ENCODE data around the gene SEC22A.

Gene SEC22A

DNA sequence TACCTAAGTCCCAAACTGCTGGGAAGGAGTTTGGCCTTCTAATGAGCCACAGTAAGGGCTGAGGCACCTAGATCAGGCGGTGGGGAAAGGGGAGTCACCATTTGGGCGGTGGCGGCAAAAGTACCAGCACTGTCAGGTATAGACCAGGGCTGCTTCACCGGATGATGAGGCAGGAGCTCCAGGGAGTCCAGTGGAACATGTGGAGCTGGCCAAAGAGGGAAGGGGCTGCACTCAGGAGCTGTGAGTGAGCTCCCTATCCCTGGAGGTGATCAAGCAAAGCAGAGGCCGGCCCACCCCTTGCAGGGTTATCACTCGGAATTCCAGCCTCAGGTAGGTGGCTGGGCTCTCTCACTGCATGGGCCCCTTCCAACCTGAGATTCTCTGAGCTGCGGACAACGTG lies 108.4 kb downstream of the SEC22A start:
- DNase-seq = no peak

DNA sequence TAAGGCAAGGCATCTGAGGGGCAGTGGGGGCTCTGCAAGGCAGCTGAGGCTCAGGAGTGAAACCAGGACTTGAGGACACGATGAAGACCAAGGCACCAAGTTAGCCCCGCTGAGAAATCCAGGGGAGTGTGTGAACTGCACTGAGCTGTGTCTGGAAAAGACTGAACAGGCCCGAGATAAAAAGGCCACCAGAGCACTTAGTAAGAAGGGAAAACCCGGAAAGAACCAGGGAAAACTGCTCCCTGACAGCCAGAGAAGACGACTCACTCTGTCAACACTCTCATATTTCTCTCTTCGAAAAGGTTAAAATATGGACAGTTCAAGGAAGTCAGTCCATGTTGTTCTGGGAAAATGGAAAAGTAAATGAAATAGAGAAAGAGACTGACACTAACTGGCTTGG lies 109.0 kb downstream of the SEC22A start:
- no peak for DNase-seq

DNA sequence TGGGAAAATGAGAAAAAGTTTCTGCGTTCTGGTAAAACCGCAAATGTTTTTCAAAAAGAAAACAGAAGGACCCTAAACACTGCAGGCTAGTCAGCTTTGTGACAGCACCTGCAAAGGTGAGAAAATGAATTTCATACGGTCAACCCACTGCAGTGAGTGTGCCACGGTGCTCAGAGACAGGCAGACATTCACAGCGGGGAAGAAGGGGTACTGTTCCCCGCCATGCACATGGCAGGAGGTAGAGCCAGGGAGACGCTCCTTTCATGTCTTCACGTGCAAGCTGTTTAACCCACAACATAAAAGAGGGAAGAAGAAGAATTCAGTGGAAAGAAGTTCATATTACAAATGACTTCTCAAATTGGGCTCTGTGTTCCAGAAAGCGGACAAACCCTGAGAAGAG lies 109.5 kb downstream of the SEC22A start:
- no peak for DNase-seq

- DNase-seq = no peak
Measured at GRCh38 chr3:123312331-123313265, 110.9 kb downstream of the SEC22A start.

DNA sequence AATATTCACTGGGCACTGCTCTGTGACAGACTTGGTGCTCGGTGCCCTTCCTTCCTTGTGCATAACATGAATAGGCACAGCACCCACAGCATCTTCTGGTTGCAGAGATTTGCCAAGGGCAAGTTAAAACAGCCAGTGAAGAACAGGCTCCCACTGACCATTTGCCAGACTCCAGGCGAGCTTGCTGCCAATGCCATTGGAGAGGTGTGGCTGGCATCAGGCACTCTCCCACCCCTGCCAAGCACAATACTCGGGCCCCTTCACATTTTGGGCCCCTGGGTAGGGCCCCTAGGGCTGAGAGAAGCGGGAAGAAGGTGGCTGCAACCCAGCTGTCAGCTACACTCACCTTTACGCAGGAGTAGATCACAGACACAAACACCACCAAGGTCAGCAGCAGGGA lies 112.1 kb downstream of the SEC22A start:
- no peak for DNase-seq

GRCh38 chr3:123314359-123315270 lies 112.9 kb downstream of the SEC22A start:
- DNase-seq = no peak

GRCh38 chr3:123315271-123315595 lies 113.5 kb downstream of the SEC22A start:
- no peak for DNase-seq

- DNase-seq = no peak
Measured at GRCh38 chr3:123317716-123318115, 116.0 kb downstream of the SEC22A start.

- DNase-seq = no peak
Measured at GRCh38 chr3:123318374-123318773, 116.6 kb downstream of the SEC22A start.

DNA sequence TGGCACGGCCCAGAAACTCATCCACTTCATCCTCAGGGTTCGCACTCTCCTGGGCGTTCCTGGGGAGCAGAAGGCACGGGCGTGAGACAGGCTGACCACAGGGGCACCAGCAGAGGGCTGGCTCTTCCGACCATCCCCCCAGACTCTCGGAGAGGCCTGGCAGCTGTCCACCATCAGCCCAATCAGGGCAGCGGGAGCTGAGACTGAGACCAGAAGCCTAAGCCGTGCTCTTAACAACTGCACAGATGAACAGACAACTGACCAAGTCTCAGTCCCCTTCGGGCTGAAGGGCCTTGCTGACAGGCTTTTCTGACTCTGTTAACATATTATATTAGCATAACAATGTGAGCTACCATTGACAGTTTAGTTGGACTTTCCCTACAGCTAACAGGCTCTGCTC lies 118.0 kb downstream of the SEC22A start:
- DNase-seq = no peak

DNA sequence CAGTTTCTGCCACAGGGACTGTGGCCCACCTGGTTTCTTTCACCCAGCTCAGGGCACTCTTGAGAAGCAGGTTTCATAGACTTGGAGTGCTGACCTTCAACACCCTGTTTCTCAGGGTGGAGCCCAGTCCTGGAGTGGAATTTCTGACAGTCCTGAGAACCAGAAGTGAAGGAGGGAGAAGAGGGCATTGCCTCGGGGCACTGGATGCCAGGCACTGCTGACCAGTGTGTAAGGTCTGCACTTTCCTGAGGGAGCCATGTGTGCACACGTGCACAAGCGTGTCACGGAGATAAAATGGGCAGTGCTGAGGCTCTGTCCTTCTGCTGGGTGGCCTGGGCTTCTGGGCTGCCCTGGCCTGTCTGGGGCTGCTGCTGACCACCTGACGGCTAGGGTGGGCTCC lies 118.5 kb downstream of the SEC22A start:
- no peak for DNase-seq

DNA sequence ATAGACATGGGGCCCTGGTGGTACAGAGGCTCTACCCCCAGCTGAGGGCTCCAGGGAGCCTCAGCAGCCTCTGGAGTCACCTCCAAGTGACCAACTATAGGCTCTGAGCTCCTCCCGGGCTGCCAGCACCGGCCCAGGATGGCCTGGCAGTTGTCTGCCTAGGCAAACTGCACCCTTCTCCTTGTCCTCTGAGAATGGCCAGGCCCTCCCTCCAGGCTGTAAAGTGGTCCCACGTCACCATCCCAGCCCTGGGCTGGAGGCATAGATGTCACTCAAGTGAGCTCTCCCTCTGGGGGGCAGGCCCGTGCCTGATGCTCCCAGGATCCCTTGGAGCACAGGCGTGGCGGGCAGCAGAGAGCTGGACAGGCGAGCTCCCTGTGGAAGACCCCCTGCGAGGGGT lies 120.1 kb downstream of the SEC22A start:
- no peak for DNase-seq

- no peak for DNase-seq
Measured at GRCh38 chr3:123322866-123323265, 121.1 kb downstream of the SEC22A start.
